GM12878 (cell line): Measurements from ENCODE around the gene C3orf20. TPM values are rescaled to one million over a fixed set of nuclear protein-coding genes. Genes with fewer than 3 reads are reported as not detected.

ENCODE experiments used
- ATAC-seq: fragments of 200-7000 bp; cut with Tn5 transposase; 3 replicates; pipeline ENCODE4 v1.9.1; 2020; ENCODE audit warnings: mild to moderate bottlenecking, moderate library complexity
- BruUV-seq: library from RNA; stranded (reverse); fragments of 400-500 nt; replicated peaks from 2 replicates; lab custom pipeline; 2021; lab: Mats Ljungman, UMichigan
- CTCF ChIA-PET: fragments of 300-600 bp; sonication (Branson Sonifier 250); formaldehyde crosslinking; extraction: SDS; loops from one replicate; lab custom pipeline; 2021; ENCODE audit warnings: inconsistent platforms; lab: Yijun Ruan, JAX
- POLR2A ChIA-PET: fragments of 350-600 bp; formaldehyde crosslinking; extraction: SDS; loops from one replicate; lab custom pipeline; 2021; ENCODE audit warnings: inconsistent platforms; lab: Charles Lee
- RAD21 ChIA-PET: fragments of 300-600 bp; sonication (Branson Sonifier 250); formaldehyde crosslinking; loops from one replicate; lab custom pipeline; 2023; ENCODE audit warnings: antibody characterized with exemption; ENCODE audit not compliant: unreplicated experiment; lab: Charles Lee
- SMC1A ChIA-PET: fragments of 300-600 bp; sonication (Branson Sonifier 250); formaldehyde crosslinking; loops from one replicate; lab custom pipeline; 2023; ENCODE audit not compliant: unreplicated experiment, uncharacterized antibody; lab: Charles Lee
- DNase-seq: peaks from one replicate; pipeline ENCODE4 v3.0.0-alpha.2; 2011; ENCODE audit warnings: low read depth, low spot score
- FAIRE-seq: peaks from 3 replicates; lab custom pipeline; 2011; peaks lifted over from hg19 to GRCh38; lab: Jason Lieb, UNC
- H2AFZ ChIP-seq: 2 replicates; pipeline ENCODE4 v1.6.0; 2011; ENCODE audit warnings: low read depth, low read length, control low read depth; ENCODE audit not compliant: control insufficient read depth
- H3K27ac ChIP-seq: 2 replicates; pipeline ENCODE4 v1.5.1; 2011; ENCODE audit warnings: control low read depth; ENCODE audit not compliant: control insufficient read depth, insufficient read depth
- H3K27me3 ChIP-seq, 2 experiments: replicated peaks in 1 of 2; 2 replicates each; pipeline versions ENCODE4 v1.6.0 to v1.6.1; 2011; ENCODE audit warnings: low read length in 1 of 2; ENCODE audit not compliant: control insufficient read depth in 2 of 2, insufficient read depth in 2 of 2
- H3K36me3 ChIP-seq, 2 experiments: 2 replicates each; pipeline ENCODE4 v1.5.1; 2011; ENCODE audit warnings: low read length in 1 of 2; ENCODE audit not compliant: control insufficient read depth in 2 of 2, insufficient read depth in 2 of 2
- H3K4me1 ChIP-seq: 2 replicates; pipeline ENCODE4 v1.6.1; 2011; ENCODE audit warnings: mild to moderate bottlenecking, low read length, moderate library complexity, mixed read lengths; ENCODE audit not compliant: control insufficient read depth, insufficient read depth
- H3K4me2 ChIP-seq: 2 replicates; pipeline ENCODE4 v1.6.0; 2011; ENCODE audit warnings: control low read depth; ENCODE audit not compliant: control insufficient read depth, insufficient read depth
- H3K4me3 ChIP-seq: fragments of 200-600 bp; sonication (generic); 2 replicates; pipeline ENCODE4 v1.5.1; 2016
- H3K79me2 ChIP-seq: 2 replicates; pipeline ENCODE4 v1.6.0; 2011; ENCODE audit warnings: low read length; ENCODE audit not compliant: control insufficient read depth, insufficient read depth
- H3K9ac ChIP-seq: 2 replicates; pipeline ENCODE4 v1.8.0; 2011; ENCODE audit warnings: low read length, control low read depth, mixed read lengths; ENCODE audit not compliant: control insufficient read depth, insufficient read depth
- H3K9me3 ChIP-seq: replicated peaks from 3 replicates; pipeline ENCODE4 v1.5.1; 2011; ENCODE audit warnings: mild to moderate bottlenecking, low read length; ENCODE audit not compliant: control insufficient read depth, insufficient read depth
- H4K20me1 ChIP-seq: 2 replicates; pipeline ENCODE4 v1.6.0; 2011; ENCODE audit not compliant: control insufficient read depth, insufficient read depth
- ATF3 ChIP-seq: IDR thresholded peaks from 2 replicates; pipeline ENCODE4 v1.6.1; 2011; ENCODE audit warnings: low read depth, mild to moderate bottlenecking, low read length, moderate library complexity, borderline replicate concordance; ENCODE audit errors: extremely low read depth
- CBFB ChIP-seq: IDR thresholded peaks from 2 replicates; pipeline ENCODE4 v1.6.1; 2016; ENCODE audit warnings: antibody characterized with exemption, low read depth
- HSF1 ChIP-seq: fragments of 150-350 bp; IDR thresholded peaks from 2 replicates; pipeline ENCODE4 v1.6.1; 2014; ENCODE audit warnings: mild to moderate bottlenecking, low read depth, low read length
- MEF2B ChIP-seq: fragments of 450-650 bp; IDR thresholded peaks from 2 replicates; pipeline ENCODE4 v1.6.1; 2018; ENCODE audit warnings: mild to moderate bottlenecking, moderate library complexity; ENCODE audit not compliant: partially characterized antibody, poor library complexity, severe bottlenecking
- SUZ12 ChIP-seq: fragments of 200-600 bp; sonication (generic); IDR thresholded peaks from one replicate; pipeline ENCODE4 v1.6.1; 2018; ENCODE audit warnings: antibody characterized with exemption, mild to moderate bottlenecking; ENCODE audit not compliant: unreplicated experiment
- TAF1 ChIP-seq: IDR thresholded peaks from 2 replicates; pipeline ENCODE4 v1.6.1; 2011; ENCODE audit warnings: mild to moderate bottlenecking, low read depth, low read length, borderline replicate concordance
- ZNF592 ChIP-seq: fragments of 450-650 bp; IDR thresholded peaks from 2 replicates; pipeline ENCODE4 v1.6.1; 2017; ENCODE audit warnings: mild to moderate bottlenecking, moderate library complexity
- ZNF622 ChIP-seq: fragments of 450-650 bp; IDR thresholded peaks from 2 replicates; pipeline ENCODE4 v1.6.1; 2017; ENCODE audit warnings: mild to moderate bottlenecking, inconsistent platforms
- ZNF687 ChIP-seq: fragments of 450-650 bp; IDR thresholded peaks from 2 replicates; pipeline ENCODE4 v1.6.1; 2017; ENCODE audit warnings: mild to moderate bottlenecking, moderate library complexity
- WGBS: methylation state at CpG from one replicate; pipeline ENCODE4 v1.1.6; 2016; ENCODE audit warnings: low lambda C conversion rate; ENCODE audit not compliant: insufficient replicate concordance, insufficient coverage; ENCODE audit errors: missing lambda C conversion rate; 5-methylcytosine and 5-hydroxymethylcytosine counted together
- in situ Hi-C: fragments of 300-500 bp; cut with MboI; formaldehyde crosslinking; loops from 9 replicates; pipeline ENCODE4 v1.14.3; 2018; ENCODE audit warnings: mixed read lengths
- intact Hi-C: fragments of 100-400 bp; cut with micrococcal nuclease; formaldehyde crosslinking; loops from one replicate; pipeline ENCODE4 v1.14.2; 2022; ENCODE audit not compliant: unreplicated experiment
- polyA plus RNA-seq, 11 experiments: library from polyadenylated mRNA; depleted of rRNA in 4 of 11; unstranded in 6 of 11; stranded (reverse) in 5 of 11; fragments of >200 nt; fragmentation: Nextera tagmentation in 4 of 11; fragmentation: Illumina TruSeq in 1 of 11; extraction: Ambion mirVana in 4 of 11; extraction: Trizol in 1 of 11; gene quantifications; 1 replicate in 1 of 11; 2 replicates in 10 of 11; pipeline versions ENCODE4 v1.2.1 to v1.2.3, GENCODE V29; 2011 to 2016; ENCODE audit warnings: inconsistent platforms in 2 of 11, missing spikeins in 2 of 11, low read depth in 1 of 11
- total RNA-seq, 4 experiments: library from RNA; depleted of rRNA in 3 of 4; stranded (reverse); fragments of >200 nt in 3 of 4; fragmentation: Illumina TruSeq in 1 of 4; extraction: Trizol in 1 of 4; gene quantifications; 2 replicates each; pipeline versions ENCODE4 v1.2.1 to v1.2.3, GENCODE V29; 2013 to 2021

The C3orf20 gene
- total and polyA plus RNA-seq, 10 of the 15 experiments (the other 5 are each of a cell fraction or from before 2014, with no cell fraction given), result 0.05 to 2.9 (median 1.0) TPM

GRCh38 chr3:14628406-14628805 lies 46.5 kb upstream of the C3orf20 start:
- no peaks in the 10 kb centered on the region for H4K20me1 ChIP-seq
- in situ Hi-C loops, result no loop called here
- no peaks in the 10 kb centered on the region for H3K36me3 ChIP-seq
- ATAC-seq (no peak), DNase-seq (no peak), FAIRE-seq (no peak)
- no peaks in the 10 kb centered on the region; the same call in 2 of the 3 replicates for H3K9me3 ChIP-seq
- intact Hi-C loops, result no loop called here
- H3K27me3 ChIP-seq, result peaks cover 2 to 8% of the 10 kb centered on the region in 2 experiments; a peak in 3 of 4 replicates
- no peak overlapping the region for H3K27ac ChIP-seq
- no peak overlapping the region for H3K4me2 ChIP-seq
- H3K4me3 ChIP-seq, result no peak overlapping the region
- no peak overlapping the region for H3K9ac ChIP-seq
- 28% methylated on average over 4 of the region's 4 CpGs for WGBS
- SMC1A ChIA-PET, result interaction anchor here (1.1 kb wide), 1 partner anchor 153 kb away, joined by 3 read pairs; no protein-coding TSS in a partner anchor
- no TSS peak for BruUV-seq
- no peaks in the 10 kb centered on the region for H3K4me1 ChIP-seq
- POLR2A ChIA-PET, result no interaction called here
- TF ChIP-seq ATF3 (no peak), ZNF622 (no peak), CBFB (no peak), HSF1 (no peak), SUZ12 (no peak), ZNF687 (no peak), MEF2B (no peak), TAF1 (no peak), ZNF592 (no peak)
- no peak overlapping the region for H2AFZ ChIP-seq
- no peaks in the 10 kb centered on the region for H3K79me2 ChIP-seq
- CTCF ChIA-PET, result interaction anchor here (0.7 to 1.3 kb wide), 2 partner anchors 8 to 153 kb away, joined by 3 to 4 read pairs; no protein-coding TSS in a partner anchor
- RAD21 ChIA-PET, result no interaction called here
